Neutrophil (primary cell): ENCODE measurements around the gene TSHZ2.

Source experiments
- H3K27ac ChIP-seq: fragments of 200-600 bp; sonication (generic); 2 replicates; pipeline ENCODE4 v1.5.1; 2016; ENCODE audit warnings: mild to moderate bottlenecking, moderate library complexity
- H3K27me3 ChIP-seq: fragments of 200-600 bp; sonication (generic); 2 replicates; pipeline ENCODE4 v1.6.0; 2016; ENCODE audit warnings: mild to moderate bottlenecking
- H3K36me3 ChIP-seq: fragments of 200-600 bp; sonication (generic); 2 replicates; pipeline ENCODE4 v1.5.1; 2017
- H3K4me1 ChIP-seq, 2 experiments: fragments of 200-600 bp in 1 of 2; sonication (generic) in 1 of 2; 1 replicate in 1 of 2; 2 replicates in 1 of 2; pipeline versions ENCODE4 v1.5.1 to v1.6.1; 2013 to 2016; ENCODE audit warnings: low read depth in 1 of 2, low read length in 1 of 2, mild to moderate bottlenecking in 1 of 2, moderate library complexity in 1 of 2; ENCODE audit not compliant: control insufficient read depth in 1 of 2, insufficient read depth in 1 of 2
- H3K4me3 ChIP-seq, 2 experiments: fragments of 200-600 bp in 1 of 2; sonication (generic) in 1 of 2; 1 replicate in 1 of 2; 2 replicates in 1 of 2; pipeline ENCODE4 v1.5.1; 2013 to 2016; ENCODE audit warnings: low read depth in 1 of 2, low read length in 1 of 2, mild to moderate bottlenecking in 1 of 2, moderate library complexity in 1 of 2
- H3K9me3 ChIP-seq: fragments of 200-600 bp; sonication (generic); 2 replicates; pipeline ENCODE4 v1.5.1; 2016
- TF ChIP-seq, protein P1 (sequence below): fragments of 200-600 bp; sonication (generic); IDR thresholded peaks from 2 replicates; pipeline ENCODE4 v1.5.1; 2016; ENCODE audit warnings: antibody characterized with exemption

Gene TSHZ2

DNA sequence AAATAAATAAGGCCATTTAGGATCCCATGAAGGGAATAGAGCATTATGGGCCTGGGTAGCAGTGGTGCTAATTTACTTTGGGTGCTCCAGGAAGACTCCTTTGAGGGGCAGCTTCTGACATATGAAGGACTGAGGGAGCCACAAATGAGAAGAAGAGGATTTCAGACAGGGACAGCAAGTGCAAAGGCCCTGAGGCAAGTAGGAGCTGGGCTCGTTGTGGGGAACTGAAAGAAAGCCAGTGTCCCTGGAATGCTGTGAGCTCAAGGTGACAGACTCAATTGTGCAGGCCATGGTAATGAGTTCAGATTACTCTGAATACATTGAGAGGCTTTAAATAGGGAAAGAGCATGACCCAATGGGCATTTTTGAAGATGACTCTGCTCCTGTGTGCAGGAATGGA lies 307.6 kb downstream of the TSHZ2 start:
- H3K36me3 ChIP-seq, result no peaks in the 10 kb centered on the region
- no peak overlapping the region for H3K27ac ChIP-seq
- peaks cover 20% of the 10 kb centered on the region for H3K27me3 ChIP-seq
- TF ChIP-seq, protein P1, sequence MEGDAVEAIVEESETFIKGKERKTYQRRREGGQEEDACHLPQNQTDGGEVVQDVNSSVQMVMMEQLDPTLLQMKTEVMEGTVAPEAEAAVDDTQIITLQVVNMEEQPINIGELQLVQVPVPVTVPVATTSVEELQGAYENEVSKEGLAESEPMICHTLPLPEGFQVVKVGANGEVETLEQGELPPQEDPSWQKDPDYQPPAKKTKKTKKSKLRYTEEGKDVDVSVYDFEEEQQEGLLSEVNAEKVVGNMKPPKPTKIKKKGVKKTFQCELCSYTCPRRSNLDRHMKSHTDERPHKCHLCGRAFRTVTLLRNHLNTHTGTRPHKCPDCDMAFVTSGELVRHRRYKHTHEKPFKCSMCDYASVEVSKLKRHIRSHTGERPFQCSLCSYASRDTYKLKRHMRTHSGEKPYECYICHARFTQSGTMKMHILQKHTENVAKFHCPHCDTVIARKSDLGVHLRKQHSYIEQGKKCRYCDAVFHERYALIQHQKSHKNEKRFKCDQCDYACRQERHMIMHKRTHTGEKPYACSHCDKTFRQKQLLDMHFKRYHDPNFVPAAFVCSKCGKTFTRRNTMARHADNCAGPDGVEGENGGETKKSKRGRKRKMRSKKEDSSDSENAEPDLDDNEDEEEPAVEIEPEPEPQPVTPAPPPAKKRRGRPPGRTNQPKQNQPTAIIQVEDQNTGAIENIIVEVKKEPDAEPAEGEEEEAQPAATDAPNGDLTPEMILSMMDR, result no peak
- H3K9me3 ChIP-seq, result no peaks in the 10 kb centered on the region
- no peak overlapping the region for H3K4me3 ChIP-seq
- H3K4me1 ChIP-seq, result no peaks in the 10 kb centered on the region

- H3K27ac ChIP-seq, result no peak overlapping the region
- H3K4me3 ChIP-seq, result no peak overlapping the region
- TF ChIP-seq, protein P1, result no peak
- peaks cover 36% of the 10 kb centered on the region for H3K27me3 ChIP-seq
- no peaks in the 10 kb centered on the region for H3K4me1 ChIP-seq
- H3K9me3 ChIP-seq, result no peaks in the 10 kb centered on the region
- no peaks in the 10 kb centered on the region for H3K36me3 ChIP-seq
Measured at GRCh38 chr20:53281557-53282117, 309.5 kb downstream of the TSHZ2 start.

- no peaks in the 10 kb centered on the region for H3K9me3 ChIP-seq
- H3K27me3 ChIP-seq, result peaks cover 38% of the 10 kb centered on the region
- TF ChIP-seq, protein P1, result no peak
- no peaks in the 10 kb centered on the region for H3K36me3 ChIP-seq
- no peaks in the 10 kb centered on the region for H3K4me1 ChIP-seq
- H3K4me3 ChIP-seq, result no peak overlapping the region
- no peak overlapping the region for H3K27ac ChIP-seq
Measured at GRCh38 chr20:53282217-53282955, 310.2 kb downstream of the TSHZ2 start.

DNA sequence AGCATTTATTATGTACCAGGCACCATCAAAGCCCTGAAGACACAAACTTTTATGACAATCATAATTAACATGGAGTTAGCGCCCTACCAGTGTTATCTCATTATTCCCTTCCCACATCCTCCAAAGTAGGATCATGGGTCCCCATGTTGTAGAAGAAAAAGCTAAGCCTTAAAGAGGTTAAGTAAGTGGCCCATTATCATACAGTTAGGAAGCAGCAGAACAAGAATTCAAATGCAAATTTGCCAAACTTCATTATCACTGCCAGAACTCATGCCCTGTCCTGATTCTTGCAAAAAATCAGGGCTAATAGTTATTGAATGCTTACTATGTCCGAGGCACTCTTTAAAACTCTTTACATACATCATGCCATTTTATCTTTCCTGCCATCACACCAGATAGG lies 310.9 kb downstream of the TSHZ2 start:
- Histone ChIP-seq H3K27me3 (peaks cover 38% of the 10 kb centered on the region), H3K4me3 (no peak overlapping the region), H3K4me1 (no peaks in the 10 kb centered on the region), H3K27ac (no peak overlapping the region), H3K36me3 (no peaks in the 10 kb centered on the region), H3K9me3 (no peaks in the 10 kb centered on the region)
- TF ChIP-seq, protein P1, result no peak

DNA sequence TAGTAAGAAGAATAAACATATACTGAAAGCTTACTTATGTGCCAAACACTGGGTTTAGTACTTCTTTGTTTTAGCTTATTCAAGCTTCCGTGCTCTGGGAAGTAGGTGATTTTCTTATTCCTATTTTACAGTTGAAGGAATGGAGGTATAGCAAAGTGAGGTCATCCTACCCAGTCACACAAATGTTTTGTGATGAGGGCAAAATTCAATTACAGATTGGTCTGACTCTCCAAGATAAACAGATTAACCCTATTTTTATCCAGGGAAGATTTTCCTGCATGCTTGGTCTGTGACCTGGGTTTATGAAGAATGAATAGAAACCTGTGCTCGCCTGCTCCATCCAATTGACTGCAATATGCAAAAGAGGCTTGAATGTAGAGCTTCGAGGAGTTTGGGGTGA lies 311.4 kb downstream of the TSHZ2 start:
- H3K9me3 ChIP-seq, result no peaks in the 10 kb centered on the region
- no peaks in the 10 kb centered on the region for H3K36me3 ChIP-seq
- TF ChIP-seq, protein P1, result no peak
- H3K27ac ChIP-seq, result no peak overlapping the region
- peaks cover 38% of the 10 kb centered on the region for H3K27me3 ChIP-seq
- no peaks in the 10 kb centered on the region for H3K4me1 ChIP-seq
- H3K4me3 ChIP-seq, result no peak overlapping the region
